GM12892 (cell line): ENCODE results near the gene MYO1H.

Experiments
- POLR2AphosphoS5 ChIP-seq: IDR thresholded peaks from 2 replicates; pipeline ENCODE4 v1.6.1; 2011; ENCODE audit warnings: low read depth, low read length, control low read depth
- TAF1 ChIP-seq: IDR thresholded peaks from 2 replicates; pipeline ENCODE4 v1.6.1; 2011; ENCODE audit warnings: low read depth, mild to moderate bottlenecking, control low read depth, low read length, borderline replicate concordance

GRCh38 chr12:109418848-109419480 lies 71.3 kb downstream of the MYO1H start:
- TF ChIP-seq TAF1 (no peak), POLR2AphosphoS5 (no peak)
